Neural cell (in vitro differentiated cells): ENCODE data around the gene RIPOR2. TPM values are rescaled to one million over a fixed set of nuclear protein-coding genes. Genes with fewer than 3 reads are reported as not detected.

Experiments used
- H2AFZ ChIP-seq: fragments of 200-600, 300-800 bp; sonication (generic), shearing (Covaris generic); 2 replicates; pipeline ENCODE4 v1.6.0; 2014; ENCODE audit warnings: low read depth, mild to moderate bottlenecking, antibody characterized with exemption, low read length, moderate library complexity
- H3F3A ChIP-seq: fragments of 200-600 bp; shearing (Covaris generic); 2 replicates; pipeline ENCODE4 v1.6.1; 2016; ENCODE audit warnings: mild to moderate bottlenecking, moderate library complexity, mixed read lengths, antibody characterized with exemption, low read length; ENCODE audit not compliant: insufficient read depth, poor library complexity, severe bottlenecking
- H3K27ac ChIP-seq: fragments of 200-600, 300-800 bp; sonication (generic), shearing (Covaris generic); 2 replicates; pipeline ENCODE4 v1.5.1; 2014; ENCODE audit warnings: mild to moderate bottlenecking, low read length, moderate library complexity
- H3K27me3 ChIP-seq: fragments of 300-800, 200-600 bp; sonication (generic), shearing (Covaris generic); 2 replicates; pipeline ENCODE4 v1.6.0; 2014; ENCODE audit warnings: mild to moderate bottlenecking, low read depth, low read length, moderate library complexity; ENCODE audit not compliant: insufficient read depth
- H3K36me3 ChIP-seq: fragments of 300-800, 200-600 bp; sonication (generic), shearing (Covaris generic); 2 replicates; pipeline ENCODE4 v1.5.1; 2014; ENCODE audit warnings: mild to moderate bottlenecking, antibody characterized with exemption, low read length, moderate library complexity; ENCODE audit not compliant: insufficient read depth
- H3K4me2 ChIP-seq: fragments of 300-800, 200-600 bp; sonication (generic), shearing (Covaris generic); 2 replicates; pipeline ENCODE4 v1.6.0; 2014; ENCODE audit warnings: mild to moderate bottlenecking, low read length
- H3K4me3 ChIP-seq: fragments of 300-800, 200-600 bp; sonication (generic), shearing (Covaris generic); 2 replicates; pipeline ENCODE4 v1.5.1; 2014; ENCODE audit warnings: mild to moderate bottlenecking, low read length, moderate library complexity
- H3K79me2 ChIP-seq: fragments of 200-600 bp; shearing (Covaris generic); replicated peaks from 2 replicates; pipeline ENCODE4 v1.6.0; 2014; ENCODE audit warnings: mild to moderate bottlenecking, low read length, moderate library complexity; ENCODE audit not compliant: insufficient read depth
- H3K9ac ChIP-seq: fragments of 300-800, 200-600 bp; sonication (generic), shearing (Covaris generic); 2 replicates; pipeline ENCODE4 v1.6.1; 2016; ENCODE audit warnings: mild to moderate bottlenecking, low read length, mixed read lengths
- H3K9me2 ChIP-seq: fragments of 200-600 bp; shearing (Covaris generic); 2 replicates; pipeline ENCODE4 v1.6.1; 2016; ENCODE audit warnings: mild to moderate bottlenecking, low read length, mixed read lengths; ENCODE audit not compliant: insufficient read depth
- H3K9me3 ChIP-seq: fragments of 200-600, 300-800 bp; sonication (generic), shearing (Covaris generic); 2 replicates; pipeline ENCODE4 v1.6.1; 2016; ENCODE audit warnings: mild to moderate bottlenecking, mixed run types, low read length, moderate library complexity, mixed read lengths
- H4K20me1 ChIP-seq: fragments of 200-600 bp; shearing (Covaris generic); 2 replicates; pipeline ENCODE4 v1.6.1; 2016; ENCODE audit warnings: mild to moderate bottlenecking, mixed run types; ENCODE audit not compliant: insufficient read depth
- EP300 ChIP-seq: fragments of 450-650 bp; conservative IDR thresholded peaks from 2 replicates; pipeline ENCODE4 v1.6.1; 2014; ENCODE audit warnings: antibody characterized with exemption, mild to moderate bottlenecking, moderate library complexity; ENCODE audit not compliant: poor library complexity, severe bottlenecking
- EZH2 ChIP-seq: fragments of 200-600, 300-800 bp; shearing (Covaris generic), sonication (generic); IDR thresholded peaks from 2 replicates; pipeline ENCODE4 v1.6.1; 2014; ENCODE audit warnings: antibody characterized with exemption, low read length, borderline replicate concordance, mild to moderate bottlenecking; ENCODE audit not compliant: insufficient read depth, poor library complexity, severe bottlenecking
- MXI1 ChIP-seq: fragments of 450-650 bp; conservative IDR thresholded peaks from 2 replicates; pipeline ENCODE4 v1.6.1; 2014; ENCODE audit warnings: antibody characterized with exemption, mild to moderate bottlenecking; ENCODE audit not compliant: poor library complexity, severe bottlenecking
- POLR2AphosphoS5 ChIP-seq: IDR thresholded peaks from 2 replicates; pipeline ENCODE4 v1.6.1; 2012
- RAD21 ChIP-seq: fragments of 450-650 bp; conservative IDR thresholded peaks from 2 replicates; pipeline ENCODE4 v1.6.1; 2014; ENCODE audit warnings: antibody characterized with exemption, mild to moderate bottlenecking, moderate library complexity
- REST ChIP-seq: IDR thresholded peaks from 2 replicates; pipeline ENCODE4 v1.6.1; 2012; ENCODE audit warnings: borderline replicate concordance
- SMC3 ChIP-seq: fragments of 450-650 bp; conservative IDR thresholded peaks from 2 replicates; pipeline ENCODE4 v1.6.1; 2014; ENCODE audit warnings: antibody characterized with exemption, mild to moderate bottlenecking, moderate library complexity; ENCODE audit not compliant: poor library complexity
- TAF1 ChIP-seq: IDR thresholded peaks from 2 replicates; pipeline ENCODE4 v1.6.1; 2012; ENCODE audit warnings: low read depth
- polyA plus RNA-seq: library from polyadenylated mRNA; depleted of rRNA; stranded (reverse); fragments of >200 nt; gene quantifications from 2 replicates; pipeline ENCODE4 v1.2.3, GENCODE V29; 2014
- TF ChIP-seq, protein P1 (sequence below): fragments of 450-650 bp; IDR thresholded peaks from 2 replicates; pipeline ENCODE4 v1.5.1; 2014; ENCODE audit warnings: antibody characterized with exemption, mild to moderate bottlenecking, moderate library complexity; ENCODE audit not compliant: poor library complexity, severe bottlenecking

RIPOR2 gene
- polyA plus RNA-seq, 1 donor from 2014 or later, result 83.8 TPM

DNA sequence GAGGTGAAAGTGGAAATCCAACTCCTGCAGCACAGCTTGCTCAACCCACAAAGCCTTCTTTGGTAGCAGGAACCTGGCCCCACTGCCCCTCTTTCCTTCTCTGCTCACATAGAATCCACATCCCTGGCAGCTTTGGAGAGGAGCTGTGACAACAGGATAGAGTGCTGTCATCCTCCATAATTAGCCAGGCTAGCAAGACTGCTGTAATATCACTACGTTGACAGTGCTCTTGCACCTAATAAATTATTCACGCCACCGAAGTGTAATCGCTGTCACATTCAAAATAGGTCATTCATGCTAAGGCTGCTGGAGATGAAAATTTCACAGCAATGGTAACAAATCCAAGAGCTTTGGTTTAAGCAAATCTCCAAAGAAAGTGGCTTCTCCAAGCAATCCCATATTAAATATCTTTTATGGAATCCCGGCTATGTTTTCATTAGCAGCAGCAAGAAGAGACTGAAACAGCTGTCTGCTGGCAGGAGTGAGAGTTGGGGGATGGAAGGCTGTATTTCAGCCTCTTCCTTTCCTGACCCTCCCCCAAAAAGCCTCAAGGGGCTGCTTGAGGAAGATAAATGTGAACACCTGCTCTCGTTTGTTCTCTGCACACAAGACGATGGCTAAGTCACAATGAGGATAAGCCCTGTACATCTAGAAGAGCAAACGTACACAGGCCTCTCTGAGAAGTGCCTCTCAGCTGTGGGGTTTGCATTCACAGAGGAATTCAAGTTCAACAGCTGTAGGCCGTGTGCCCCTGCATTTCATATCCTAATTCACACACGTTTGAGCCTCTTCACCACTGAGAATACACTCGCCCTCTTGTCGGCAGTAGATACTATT is 16.5 kb downstream of the RIPOR2 start:
- H3K9ac ChIP-seq, result peak overlapping the region; percentile 78
- peak overlapping the region; percentile 55 for H3K4me3 ChIP-seq
- peaks cover 22% of the 10 kb centered on the region for H3F3A ChIP-seq
- no peaks in the 10 kb centered on the region for H3K36me3 ChIP-seq
- TF ChIP-seq TAF1, result no peak
- TF ChIP-seq RAD21, result peak; percentile 34
- TF ChIP-seq SMC3, result peak; percentile 35
- no peak for TF ChIP-seq EZH2
- TF ChIP-seq REST, result peak; percentile 91
- TF ChIP-seq POLR2AphosphoS5, result peak; percentile 75
- peak; percentile 7 for TF ChIP-seq MXI1
- TF ChIP-seq EP300, result peak; percentile 96
- H3K9me3 ChIP-seq, result no peaks in the 10 kb centered on the region
- H3K27me3 ChIP-seq, result no peaks in the 10 kb centered on the region
- no peaks in the 10 kb centered on the region for H3K9me2 ChIP-seq
- H3K4me2 ChIP-seq, result peak overlapping the region; percentile 63
- H3K79me2 ChIP-seq, result no peaks in the 10 kb centered on the region
- peak overlapping the region; percentile 99 for H3K27ac ChIP-seq
- H2AFZ ChIP-seq, result no peak overlapping the region
- no peaks in the 10 kb centered on the region for H4K20me1 ChIP-seq

DNA sequence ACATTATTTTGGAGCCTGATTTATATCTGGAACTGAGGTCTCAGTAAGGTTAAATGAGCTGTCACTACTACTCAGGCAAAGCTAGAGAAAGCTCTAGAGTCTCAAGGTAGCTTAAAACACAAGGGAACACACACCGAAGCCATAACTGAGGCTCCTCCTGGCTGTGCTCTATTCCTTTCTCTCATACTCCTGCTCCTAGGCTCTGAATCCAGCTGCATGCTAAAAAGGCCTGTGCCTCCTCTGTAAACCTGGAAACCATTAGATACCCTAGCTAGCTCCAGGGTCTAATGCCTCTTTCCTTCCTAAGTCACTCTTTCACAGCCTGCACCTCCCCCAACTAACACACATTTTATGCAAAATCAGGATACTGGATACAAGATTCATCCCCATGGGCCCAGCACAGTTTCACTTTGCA is 17.1 kb downstream of the RIPOR2 start:
- Histone ChIP-seq H3K9me2 (no peaks in the 10 kb centered on the region), H3K9me3 (no peaks in the 10 kb centered on the region), H3K79me2 (no peaks in the 10 kb centered on the region), H3F3A (peaks cover 22% of the 10 kb centered on the region), H4K20me1 (no peaks in the 10 kb centered on the region), H3K27me3 (no peaks in the 10 kb centered on the region), H3K4me2 (peak overlapping the region; percentile 59), H3K27ac (peak overlapping the region; percentile 99), H3K36me3 (no peaks in the 10 kb centered on the region), H3K4me3 (peak overlapping the region; percentile 55), H2AFZ (no peak overlapping the region), H3K9ac (peak overlapping the region; percentile 78)
- TF ChIP-seq MXI1, result peak; percentile 22
- TF ChIP-seq RAD21, result no peak
- no peak for TF ChIP-seq EZH2
- TF ChIP-seq, protein P1, sequence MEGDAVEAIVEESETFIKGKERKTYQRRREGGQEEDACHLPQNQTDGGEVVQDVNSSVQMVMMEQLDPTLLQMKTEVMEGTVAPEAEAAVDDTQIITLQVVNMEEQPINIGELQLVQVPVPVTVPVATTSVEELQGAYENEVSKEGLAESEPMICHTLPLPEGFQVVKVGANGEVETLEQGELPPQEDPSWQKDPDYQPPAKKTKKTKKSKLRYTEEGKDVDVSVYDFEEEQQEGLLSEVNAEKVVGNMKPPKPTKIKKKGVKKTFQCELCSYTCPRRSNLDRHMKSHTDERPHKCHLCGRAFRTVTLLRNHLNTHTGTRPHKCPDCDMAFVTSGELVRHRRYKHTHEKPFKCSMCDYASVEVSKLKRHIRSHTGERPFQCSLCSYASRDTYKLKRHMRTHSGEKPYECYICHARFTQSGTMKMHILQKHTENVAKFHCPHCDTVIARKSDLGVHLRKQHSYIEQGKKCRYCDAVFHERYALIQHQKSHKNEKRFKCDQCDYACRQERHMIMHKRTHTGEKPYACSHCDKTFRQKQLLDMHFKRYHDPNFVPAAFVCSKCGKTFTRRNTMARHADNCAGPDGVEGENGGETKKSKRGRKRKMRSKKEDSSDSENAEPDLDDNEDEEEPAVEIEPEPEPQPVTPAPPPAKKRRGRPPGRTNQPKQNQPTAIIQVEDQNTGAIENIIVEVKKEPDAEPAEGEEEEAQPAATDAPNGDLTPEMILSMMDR, result no peak
- no peak for TF ChIP-seq REST
- TF ChIP-seq POLR2AphosphoS5, result no peak
- no peak for TF ChIP-seq TAF1
- TF ChIP-seq EP300, result no peak
- TF ChIP-seq SMC3, result peak; percentile 21
